Brain pericyte (primary cell): ENCODE data around the gene GJB4.
"Not testable (repeated sequence)": the region's sequence is repeated elsewhere in the genome, so short reads cannot be mapped to it uniquely, and the experiment has no call there.

ENCODE experiments used
- DNase-seq: peaks from one replicate; pipeline ENCODE4 v3.0.0-alpha.2; 2012; ENCODE audit warnings: low read depth, low spot score

The GJB4 gene

DNA sequence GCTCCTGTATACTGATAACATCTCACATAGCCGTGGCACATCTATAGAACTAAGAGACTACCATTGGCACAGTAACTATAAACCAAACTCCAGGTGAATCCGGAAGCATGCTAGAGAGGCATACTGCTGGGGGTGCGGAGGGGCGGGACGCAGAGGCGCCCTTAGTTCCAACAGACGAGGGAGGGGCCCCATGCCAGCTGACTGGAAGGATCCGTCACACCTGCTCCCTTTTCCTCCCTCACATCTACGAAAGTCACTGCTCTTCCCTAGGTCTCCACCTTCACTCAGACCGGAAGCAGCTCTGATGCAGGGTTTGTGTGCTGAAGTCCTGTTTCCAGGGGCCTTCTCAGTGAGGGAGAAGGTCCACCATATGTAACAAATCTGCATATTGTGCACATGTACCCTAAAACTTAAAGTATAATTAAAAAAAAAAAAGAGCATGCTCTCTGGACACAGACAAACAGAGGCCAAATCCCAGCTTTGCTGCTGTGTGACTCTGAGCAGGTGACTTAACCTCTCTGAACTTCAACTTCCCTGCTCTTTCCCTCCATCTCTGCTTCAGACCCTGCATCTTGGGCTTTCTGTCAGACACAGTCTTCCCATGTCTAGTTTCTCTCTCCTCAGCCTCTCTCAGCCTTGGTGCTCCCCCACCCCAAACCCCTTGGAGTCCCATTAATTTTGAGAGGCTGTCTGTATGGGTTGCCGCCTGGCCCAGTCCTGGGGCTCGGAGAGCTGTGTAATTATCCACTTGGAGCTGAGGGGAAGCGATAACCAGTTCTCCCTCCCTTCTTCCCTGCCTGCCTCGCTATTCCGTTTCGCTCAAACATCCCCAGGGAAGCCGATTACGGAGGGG lies 12.5 kb upstream of the GJB4 start:
- no peak for DNase-seq

DNA sequence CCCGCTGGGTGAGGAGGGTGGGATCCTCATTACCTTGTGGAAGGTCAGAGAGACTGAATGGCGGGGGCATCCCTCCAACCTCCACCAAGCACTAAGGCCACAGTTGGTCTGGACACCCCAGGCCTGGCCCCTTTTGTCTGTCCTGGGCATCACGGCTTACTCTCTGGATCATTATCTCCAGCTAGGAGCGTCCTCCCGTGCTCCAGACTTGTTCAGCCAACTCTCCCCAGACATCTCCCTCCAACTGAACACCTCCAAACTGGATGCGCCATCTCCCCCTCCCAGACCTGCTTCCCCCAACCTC lies 11.9 kb upstream of the GJB4 start:
- no peak for DNase-seq

DNA sequence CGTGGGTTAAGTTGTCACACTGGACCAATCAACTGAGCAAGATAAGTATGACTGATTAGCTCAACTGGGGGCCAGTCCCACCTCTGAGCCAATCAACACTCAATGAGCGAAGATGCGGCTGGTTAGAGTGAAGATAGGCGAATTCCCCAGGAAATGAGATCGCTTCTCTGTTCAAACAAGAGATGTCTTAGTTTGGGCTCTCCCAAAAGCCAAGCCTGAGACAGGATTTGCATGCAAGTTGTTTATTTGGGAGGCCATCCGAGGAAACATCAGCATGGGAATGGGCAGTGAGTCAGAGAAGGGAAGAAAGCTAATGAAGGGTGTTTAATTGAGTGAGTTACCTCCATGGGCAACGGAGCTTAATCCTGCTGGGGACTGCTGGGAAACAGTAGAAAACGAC lies 9.5 kb upstream of the GJB4 start:
- no peak for DNase-seq

DNA sequence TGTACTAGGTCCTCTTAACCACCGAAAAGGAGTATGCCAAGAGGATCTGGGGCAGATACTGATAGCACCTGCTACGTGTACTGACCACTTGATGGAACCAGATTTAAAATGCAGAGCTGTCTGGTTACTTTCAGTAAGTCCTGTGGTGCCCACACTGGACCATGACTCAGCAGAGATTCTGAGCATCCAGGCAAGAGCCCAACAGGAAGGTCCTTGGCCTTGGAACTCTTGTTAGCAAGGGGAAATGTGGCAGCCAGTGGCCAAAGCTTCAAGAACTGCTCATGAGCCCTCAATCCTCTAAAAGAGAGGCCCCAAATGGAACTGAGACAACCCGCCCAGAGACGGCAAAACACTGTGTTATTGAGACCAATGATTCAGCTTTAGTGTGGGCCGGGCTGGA lies 8.9 kb upstream of the GJB4 start:
- no peak for DNase-seq

DNA sequence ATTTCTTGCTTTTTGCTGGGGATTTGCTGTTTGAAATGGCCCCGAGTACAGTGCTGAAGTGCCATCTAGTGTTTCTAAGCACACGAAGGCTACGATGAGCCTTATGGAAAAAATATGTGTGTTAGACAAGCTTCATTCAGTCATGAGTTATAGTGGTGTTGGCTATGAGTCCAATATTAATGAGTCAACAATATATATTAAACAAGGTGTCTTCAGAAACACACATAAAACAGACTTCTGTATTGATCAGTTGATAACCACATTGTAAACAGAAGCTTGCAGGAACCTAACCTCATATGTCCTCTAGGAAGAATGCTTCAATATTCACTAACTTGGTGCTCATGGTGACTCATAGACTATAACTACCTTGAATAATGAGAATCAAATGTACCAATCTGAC lies 6.4 kb upstream of the GJB4 start:
- no peak for DNase-seq

DNA sequence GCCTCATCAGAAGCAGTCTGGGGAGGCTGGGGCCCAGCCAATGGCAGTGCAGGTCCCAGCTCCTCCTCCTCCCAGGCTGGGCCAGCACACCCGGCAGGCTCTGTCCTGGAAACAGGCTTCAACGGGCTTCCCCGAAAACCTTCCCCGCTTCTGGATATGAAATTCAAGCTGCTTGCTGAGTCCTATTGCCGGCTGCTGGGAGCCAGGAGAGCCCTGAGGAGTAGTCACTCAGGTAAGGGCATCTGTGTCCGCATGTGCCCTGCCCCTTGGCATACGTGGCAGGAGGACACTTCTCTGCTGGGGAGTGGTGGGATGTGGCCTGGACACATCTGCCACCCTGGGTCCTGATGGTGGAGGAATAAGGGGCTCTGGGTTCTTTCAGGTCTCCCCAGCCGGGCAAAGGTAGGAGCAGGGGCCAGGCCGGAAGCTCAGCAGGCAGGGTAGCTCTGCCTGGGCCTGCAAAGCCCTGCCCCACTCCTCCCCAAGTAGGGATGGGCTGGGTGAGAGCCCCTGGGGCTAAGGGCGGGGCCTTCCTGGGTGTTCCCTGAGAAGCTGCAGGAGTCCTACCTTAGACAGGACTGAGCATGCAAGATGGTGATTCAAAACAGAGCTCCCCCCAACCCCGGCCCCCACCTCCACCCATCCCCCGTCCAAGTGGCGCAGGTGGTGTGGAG lies 4.4 kb upstream of the GJB4 start, which contains the start of gene GJB5:
TSS of gene GJB5 (plus strand) at position 84 of the 674 bp plus-strand sequence. CDS start 2,284 bp downstream, outside the sequence.
- no peak for DNase-seq

DNA sequence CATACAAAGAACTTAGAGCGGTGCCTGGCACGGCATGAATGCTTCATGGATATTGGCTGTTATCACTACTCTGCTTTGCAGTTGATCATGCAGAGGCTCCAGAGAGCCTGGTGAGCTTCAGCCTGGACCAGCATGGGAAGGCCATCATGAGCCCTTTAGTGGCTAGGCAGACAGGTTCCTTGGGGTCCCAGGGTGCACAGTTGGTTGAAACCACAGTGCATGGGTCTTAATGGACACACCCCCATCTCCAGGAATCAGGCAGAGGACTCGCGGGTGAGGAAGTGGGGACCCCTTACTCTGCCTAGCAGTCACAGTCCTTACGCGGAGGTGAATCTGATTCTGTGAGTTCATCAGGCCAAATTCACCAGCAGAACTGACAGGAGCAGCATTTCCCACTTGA lies 3.6 kb upstream of the GJB4 start:
- DNase-seq, result no peak

DNA sequence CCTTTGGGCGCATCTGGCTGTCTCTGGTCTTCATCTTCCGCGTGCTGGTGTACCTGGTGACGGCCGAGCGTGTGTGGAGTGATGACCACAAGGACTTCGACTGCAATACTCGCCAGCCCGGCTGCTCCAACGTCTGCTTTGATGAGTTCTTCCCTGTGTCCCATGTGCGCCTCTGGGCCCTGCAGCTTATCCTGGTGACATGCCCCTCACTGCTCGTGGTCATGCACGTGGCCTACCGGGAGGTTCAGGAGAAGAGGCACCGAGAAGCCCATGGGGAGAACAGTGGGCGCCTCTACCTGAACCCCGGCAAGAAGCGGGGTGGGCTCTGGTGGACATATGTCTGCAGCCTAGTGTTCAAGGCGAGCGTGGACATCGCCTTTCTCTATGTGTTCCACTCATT lies 2.2 kb upstream of the GJB4 start:
- no peak for DNase-seq

DNA sequence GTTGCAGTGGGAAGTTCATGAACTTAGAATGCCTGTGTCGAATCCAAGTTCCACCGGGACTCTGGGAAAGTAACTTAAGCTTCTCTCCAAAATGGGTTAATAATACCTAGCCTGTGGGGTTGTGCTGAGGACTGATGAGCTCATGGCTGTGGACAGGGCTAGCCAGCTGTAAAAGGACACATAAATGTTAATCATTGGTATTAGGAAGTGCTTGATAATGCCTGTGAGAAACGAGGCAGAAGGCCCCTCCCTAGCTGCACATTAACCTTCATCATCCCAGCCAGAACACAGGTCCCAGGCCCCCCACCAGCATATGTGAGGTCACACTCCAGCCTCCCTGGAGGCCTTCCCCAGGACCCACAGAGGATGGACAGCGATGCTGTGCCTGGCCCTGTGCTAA lies 789 bp upstream of the GJB4 start:
- DNase-seq, result no peak

DNA sequence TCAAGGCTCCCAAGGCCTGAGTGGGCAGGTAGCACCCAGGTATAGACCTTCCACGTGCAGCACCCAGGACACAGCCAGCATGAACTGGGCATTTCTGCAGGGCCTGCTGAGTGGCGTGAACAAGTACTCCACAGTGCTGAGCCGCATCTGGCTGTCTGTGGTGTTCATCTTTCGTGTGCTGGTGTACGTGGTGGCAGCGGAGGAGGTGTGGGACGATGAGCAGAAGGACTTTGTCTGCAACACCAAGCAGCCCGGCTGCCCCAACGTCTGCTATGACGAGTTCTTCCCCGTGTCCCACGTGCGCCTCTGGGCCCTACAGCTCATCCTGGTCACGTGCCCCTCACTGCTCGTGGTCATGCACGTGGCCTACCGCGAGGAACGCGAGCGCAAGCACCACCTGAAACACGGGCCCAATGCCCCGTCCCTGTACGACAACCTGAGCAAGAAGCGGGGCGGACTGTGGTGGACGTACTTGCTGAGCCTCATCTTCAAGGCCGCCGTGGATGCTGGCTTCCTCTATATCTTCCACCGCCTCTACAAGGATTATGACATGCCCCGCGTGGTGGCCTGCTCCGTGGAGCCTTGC lies 1.7 kb downstream of the GJB4 start:
- DNase-seq, result no peak

DNA sequence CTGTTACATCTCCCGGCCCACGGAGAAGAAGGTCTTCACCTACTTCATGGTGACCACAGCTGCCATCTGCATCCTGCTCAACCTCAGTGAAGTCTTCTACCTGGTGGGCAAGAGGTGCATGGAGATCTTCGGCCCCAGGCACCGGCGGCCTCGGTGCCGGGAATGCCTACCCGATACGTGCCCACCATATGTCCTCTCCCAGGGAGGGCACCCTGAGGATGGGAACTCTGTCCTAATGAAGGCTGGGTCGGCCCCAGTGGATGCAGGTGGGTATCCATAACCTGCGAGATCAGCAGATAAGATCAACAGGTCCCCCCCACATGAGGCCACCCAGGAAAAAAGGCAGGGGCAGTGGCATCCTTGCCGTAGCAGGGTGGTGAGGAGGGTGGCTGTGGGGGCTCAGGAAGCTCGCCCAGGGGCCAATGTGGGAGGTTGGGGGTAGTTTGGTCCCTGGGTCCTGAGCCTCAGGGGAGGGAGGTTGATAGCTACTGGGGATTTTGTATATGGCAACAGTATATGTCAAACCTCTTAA lies 2.3 kb downstream of the GJB4 start:
- DNase-seq, result no peak

DNA sequence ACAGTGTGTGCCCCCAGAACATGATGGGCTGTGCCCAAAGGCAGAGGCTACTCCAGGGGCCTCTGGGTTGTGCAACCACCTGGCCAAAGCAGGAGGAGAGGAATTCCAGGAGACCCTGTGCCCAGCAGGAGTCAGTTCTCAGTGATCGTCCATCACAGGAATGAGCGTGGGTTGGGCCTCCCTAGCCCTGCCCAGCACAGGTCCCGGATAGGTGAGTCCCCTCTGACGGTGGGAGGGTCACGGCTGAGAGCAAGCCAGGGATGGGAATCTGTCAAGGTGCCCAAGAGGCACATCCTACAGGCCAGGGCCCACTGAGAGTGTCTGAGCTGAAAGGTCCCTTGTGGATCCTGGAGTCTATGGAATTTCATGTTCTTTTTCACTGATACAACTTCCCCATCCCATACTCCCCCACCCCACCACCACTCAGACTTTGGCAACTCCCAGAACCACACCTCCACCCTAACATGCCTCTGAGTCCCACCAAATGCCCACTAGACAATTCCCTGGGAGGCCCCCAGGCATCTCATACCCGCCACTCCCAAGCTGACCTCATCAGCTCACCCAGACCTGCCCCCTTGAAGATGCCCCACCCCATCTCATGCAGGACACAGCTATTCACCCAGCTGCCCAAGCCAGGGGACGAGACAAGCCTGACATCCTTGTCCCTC lies 3.1 kb downstream of the GJB4 start:
- no peak for DNase-seq

DNA sequence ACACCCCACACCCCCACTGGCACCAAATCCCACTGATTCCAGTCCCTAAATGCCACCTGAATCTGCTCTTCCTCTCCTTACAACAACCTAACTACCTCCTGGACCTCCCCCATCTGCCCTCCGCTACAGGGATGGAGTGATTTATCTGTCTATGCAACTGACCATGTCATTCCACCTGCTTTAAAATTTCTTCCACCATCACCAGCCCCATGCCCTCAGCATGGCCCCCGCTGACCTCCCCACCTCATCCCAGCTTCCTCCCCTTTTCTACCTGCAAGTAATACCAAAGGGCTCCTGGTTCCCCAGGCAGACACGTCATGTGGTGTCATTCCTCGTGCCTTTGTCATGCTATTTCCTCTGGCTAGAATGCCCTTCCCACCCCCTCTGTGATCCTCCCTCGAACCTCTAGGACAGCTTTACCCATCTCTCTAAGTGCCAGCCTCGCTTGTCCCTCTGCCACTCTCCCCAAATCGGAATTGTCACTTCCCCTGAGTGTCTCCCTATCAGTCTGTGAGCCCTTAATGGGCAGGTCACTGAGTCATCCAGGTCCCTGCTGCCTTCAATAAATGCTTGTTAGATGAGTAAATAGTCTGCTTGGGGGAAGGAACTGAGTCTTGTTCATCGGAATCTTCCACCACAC lies 3.7 kb downstream of the GJB4 start:
- no peak for DNase-seq

DNA sequence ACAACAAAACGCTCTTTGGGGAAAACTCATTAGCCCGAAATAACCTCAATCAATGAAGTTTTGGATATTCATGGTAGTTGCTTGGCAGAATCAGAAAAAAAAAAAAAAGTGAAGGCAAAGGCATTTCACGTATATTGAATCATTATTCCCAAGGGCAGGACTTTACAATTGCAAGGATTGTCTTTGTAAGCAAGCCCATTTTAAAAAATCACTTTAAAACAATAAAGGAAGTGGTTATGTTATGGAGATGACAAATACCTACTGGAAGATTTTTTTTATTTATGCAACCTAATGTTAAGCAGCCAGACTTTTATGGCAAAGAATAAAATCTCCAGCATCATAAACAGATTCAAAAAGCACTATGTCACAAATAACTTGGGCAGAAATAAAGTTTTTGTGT lies 9.3 kb downstream of the GJB4 start:
- DNase-seq, result no peak

DNA sequence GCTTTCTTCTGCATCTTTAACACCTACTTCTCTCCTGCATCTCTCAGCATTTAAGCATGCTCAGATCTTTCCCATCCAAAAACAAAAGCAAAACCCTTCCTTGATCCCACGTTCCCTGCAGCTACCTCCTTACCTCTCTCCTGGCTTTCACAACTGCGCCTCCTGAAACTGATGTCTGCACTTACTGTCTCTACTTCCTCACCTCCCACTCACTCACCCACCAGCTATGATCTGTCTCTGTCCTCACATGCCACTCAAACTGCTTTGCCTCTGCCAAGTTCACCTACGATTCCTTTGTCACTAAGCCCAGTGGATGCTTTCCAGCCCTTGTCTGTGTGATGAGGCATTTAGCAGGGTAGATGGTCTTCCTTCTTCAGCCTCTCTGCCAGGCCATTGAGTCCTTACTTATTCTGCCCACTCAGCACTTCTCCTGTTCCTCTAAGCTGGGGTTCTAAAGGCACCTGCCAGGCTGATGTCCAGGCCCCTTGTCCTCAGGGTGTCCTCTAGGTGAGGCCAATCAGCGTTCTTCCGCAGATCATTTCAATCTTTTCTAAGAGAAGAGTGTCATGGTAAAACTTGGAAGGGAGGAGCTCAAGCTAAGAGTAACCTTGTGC lies 11.5 kb downstream of the GJB4 start:
- DNase-seq, result no peak

DNA sequence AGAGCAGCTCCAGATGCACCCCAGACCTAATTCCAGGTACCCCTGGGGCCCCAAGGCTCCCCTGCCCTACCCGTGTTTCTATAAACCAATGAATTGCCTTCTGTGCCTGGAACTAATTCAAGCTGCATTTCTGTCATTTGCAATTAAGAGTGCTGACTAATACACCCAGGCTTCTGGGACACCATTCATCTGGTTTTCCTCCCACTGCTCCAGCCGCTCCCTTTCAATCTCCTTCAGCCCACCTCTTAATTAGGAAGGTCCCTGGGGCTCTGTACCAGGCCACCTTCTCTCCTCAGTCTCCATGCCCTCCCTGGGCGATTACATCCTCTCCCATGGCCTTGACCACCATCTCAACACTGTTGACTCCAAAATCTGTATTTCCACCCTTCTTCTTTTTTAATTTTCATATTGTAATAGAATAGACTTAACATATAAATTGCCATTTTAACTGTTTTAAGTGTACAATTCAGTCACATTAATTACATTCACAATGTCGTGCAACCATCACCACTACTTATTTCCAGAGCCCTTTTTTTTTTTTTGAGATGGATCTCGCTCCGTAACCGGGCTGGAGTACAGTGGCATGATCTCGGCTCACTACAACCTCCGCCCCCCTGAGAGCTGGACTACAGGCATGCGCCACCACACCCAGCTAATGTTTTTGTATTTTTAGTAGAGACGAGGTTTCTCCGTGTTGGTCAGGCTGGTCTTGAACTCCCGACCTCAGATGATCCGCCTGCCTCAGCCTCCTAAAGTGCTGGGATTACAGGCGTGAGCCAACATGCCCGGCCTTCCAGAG lies 12.2 kb downstream of the GJB4 start:
- DNase-seq, result no peak

DNA sequence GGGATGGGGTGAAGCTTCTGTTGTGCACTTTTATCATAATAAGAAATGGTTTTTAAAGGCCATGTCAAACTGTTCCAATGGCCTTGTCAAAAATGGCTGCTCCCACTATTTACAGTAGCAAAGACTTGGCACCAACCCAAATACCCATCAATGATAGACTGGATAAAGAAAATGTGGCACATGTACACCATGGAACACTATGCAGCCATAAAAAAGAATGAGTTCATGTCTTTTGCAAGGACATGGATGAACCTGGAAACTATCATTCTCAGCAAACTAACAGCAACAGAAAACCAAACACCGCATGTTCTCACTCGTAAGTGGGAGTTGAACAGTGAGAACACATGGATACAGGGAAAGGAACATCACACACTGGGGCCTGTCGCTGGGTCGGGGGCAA lies 13.6 kb downstream of the GJB4 start:
- not testable (repeated sequence) for DNase-seq

DNA sequence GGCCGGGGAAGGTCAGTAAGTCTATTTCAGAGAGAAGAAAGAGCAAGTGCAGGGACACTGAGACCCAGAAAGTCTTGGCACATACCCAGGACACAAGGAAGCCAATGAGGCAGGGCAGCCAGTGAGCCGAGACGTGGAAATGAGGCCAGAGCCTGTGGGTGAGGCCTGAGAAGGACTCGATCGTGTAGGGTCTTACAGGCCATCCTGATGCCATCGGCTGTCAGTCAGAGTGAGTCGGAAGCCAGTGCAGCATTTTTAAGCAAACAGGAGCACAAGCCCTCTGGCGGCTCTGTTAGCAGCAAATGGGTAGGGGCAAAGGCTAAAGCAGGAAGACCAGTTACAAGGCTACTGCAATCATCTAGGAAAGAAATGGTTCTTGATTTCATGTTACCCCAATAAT lies 15.4 kb downstream of the GJB4 start:
- DNase-seq, result no peak

DNA sequence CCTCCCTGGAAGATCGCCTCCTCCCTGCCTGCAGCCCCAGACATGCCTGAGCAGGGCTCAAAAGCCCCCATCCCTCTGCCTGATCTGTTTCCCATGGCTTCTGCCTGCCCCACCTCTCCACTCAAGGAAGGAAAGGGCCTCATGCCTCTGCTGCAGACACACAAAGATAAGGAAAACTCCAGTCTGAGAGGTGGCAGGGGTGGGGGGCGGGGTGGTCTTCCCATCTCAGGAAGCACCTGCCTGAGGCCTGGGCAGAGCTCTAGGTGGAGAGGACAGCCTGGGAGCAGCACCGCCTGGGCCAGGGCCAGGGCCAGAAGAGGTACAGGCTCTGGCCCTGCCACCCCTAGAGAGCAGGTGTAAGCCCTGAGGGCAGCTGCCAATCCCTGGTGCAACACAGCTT lies 17.4 kb downstream of the GJB4 start:
- DNase-seq, result no peak

DNA sequence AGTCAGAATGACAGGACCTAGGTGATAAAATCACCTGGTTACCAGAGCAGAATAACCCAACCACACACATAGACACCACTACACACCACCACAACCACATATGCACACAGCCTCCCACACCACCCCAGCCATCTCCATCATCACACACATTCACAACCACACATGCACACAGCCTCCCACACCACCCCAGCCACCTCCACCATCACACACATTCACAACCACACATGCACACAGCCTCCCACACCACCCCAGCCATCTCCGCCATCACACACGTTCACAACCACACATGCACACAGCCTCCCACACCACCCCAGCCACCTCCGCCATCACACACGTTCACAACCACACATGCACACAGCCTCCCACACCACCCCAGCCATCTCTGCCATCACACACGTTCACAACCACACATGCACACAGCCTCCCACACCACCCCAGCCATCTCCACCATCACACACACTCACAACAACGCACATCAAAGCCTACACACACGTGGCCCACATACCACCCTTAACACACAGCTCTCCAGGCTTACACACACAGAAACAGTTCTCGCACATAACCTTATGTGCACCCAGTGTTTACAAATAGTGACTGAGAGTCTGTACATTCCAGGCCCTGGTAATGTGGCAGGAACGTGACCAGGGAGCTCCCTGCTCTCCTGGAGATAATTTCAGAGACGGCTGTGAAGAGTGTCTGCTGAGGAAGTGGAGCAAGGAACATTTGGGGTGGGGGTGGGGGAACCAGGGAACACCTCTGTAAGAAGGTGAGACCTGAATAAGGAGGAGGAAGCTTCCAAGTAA lies 18.2 kb downstream of the GJB4 start:
- no peak for DNase-seq
